HG03469 (cell line): ENCODE data around the gene OR11H7.
"Not testable (repeated sequence)": the region's sequence is repeated elsewhere in the genome, so short reads cannot be mapped to it uniquely, and the experiment has no call there.

ENCODE experiments used
- ATAC-seq: cut with Tn5 transposase; IDR thresholded peaks from one replicate; pipeline ENCODE4 v1.9.1; 2021; ENCODE audit warnings: mild to moderate bottlenecking, moderate library complexity, moderate number of reproducible peaks; ENCODE audit not compliant: unreplicated experiment

OR11H7 gene

DNA sequence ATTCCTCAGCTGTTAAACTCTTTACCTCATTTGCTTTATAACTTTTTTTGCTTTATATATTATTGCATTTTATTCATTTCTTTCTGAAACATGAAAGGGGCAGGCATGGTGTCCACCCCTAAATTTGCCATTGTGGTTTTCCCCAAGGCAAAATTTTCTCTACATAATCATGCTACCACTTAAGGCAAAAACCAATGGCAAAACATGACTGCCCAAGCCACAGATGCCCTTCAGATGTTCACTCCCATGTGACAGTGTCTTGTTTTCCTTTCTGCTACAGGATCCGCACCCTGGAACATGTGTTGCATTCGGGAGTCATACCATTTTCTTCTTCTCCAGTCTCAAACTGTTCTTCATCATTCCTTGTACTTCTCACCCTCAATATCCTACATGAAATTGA, 48.6 kb downstream of the OR11H7 start:
- ATAC-seq: no peak

DNA sequence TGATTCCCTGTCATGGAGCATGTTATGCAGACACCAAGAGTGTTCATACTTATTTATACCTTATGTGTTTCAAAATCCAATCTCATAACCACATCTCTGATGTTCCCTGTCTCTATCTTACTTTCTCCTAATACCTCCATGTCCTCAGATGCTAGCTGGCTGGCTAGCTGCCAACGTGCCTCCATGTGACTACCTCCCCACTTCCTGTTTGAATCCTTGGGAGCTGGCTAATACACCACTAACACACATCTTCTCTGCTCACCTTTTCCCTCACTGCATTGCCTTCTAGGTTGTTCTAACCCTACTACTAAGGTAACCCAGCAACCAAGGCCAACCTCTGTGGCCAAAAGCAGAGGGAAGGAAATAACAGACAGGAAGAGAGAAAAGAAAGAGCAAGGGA, 49.6 kb downstream of the OR11H7 start:
- no peak for ATAC-seq

DNA sequence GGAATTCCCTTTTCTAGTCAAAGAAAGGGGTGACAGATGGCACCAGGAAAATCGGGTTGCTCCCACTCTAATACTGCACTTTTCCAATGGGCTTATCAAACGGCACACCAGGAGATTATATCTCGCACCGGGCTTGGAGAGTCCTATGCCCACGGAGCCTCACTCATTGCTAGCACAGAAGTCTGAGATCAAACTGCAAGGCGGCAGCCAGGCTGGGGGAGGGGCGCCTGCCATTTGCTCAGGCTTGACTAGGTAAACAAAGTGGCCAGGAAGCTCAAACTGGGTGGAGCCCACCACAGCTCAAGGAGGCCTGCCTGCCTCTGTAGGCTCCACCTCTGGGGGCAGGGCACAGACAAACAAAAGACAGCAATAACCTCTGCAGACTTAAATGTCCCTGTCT, 51.5 kb downstream of the OR11H7 start:
- not testable (repeated sequence) for ATAC-seq
